ENCODE data around the gene CSRNP3. TPM values are rescaled to one million over a fixed set of nuclear protein-coding genes. Genes with fewer than 3 reads are reported as not detected.

The CSRNP3 gene
- total RNA-seq, 4 donors from 2014 or later, result 0.51 to 2.4 (median 1.1) TPM

DNA sequence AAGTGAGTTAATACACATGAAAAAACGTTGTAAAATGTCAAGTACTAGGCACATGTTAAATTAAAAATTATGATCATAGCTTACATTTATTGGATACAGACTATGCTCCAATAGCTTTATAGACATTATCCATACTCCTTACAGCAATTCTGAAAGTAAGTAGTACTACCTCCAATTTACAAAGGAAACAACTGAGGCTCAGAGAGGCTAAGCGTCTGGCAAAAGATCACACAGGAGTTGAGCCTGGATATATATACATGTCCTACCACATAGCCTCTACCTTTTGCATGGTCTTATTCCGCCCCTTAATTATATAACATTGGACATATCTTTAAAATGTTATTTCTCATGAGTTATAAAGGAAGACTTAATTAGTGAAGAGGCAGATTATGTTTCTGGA is 127.3 kb downstream of the CSRNP3 start:
- TF ChIP-seq, protein P1, sequence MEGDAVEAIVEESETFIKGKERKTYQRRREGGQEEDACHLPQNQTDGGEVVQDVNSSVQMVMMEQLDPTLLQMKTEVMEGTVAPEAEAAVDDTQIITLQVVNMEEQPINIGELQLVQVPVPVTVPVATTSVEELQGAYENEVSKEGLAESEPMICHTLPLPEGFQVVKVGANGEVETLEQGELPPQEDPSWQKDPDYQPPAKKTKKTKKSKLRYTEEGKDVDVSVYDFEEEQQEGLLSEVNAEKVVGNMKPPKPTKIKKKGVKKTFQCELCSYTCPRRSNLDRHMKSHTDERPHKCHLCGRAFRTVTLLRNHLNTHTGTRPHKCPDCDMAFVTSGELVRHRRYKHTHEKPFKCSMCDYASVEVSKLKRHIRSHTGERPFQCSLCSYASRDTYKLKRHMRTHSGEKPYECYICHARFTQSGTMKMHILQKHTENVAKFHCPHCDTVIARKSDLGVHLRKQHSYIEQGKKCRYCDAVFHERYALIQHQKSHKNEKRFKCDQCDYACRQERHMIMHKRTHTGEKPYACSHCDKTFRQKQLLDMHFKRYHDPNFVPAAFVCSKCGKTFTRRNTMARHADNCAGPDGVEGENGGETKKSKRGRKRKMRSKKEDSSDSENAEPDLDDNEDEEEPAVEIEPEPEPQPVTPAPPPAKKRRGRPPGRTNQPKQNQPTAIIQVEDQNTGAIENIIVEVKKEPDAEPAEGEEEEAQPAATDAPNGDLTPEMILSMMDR (IDR thresholded peaks at IDR 0.05; ENCODE audit: low read depth), result no peak

- TF ChIP-seq, protein P1 (IDR thresholded peaks at IDR 0.05; ENCODE audit: low read depth), result no peak
Observed at GRCh38 chr2:165601065-165601830, 131.8 kb downstream of the CSRNP3 start.

DNA sequence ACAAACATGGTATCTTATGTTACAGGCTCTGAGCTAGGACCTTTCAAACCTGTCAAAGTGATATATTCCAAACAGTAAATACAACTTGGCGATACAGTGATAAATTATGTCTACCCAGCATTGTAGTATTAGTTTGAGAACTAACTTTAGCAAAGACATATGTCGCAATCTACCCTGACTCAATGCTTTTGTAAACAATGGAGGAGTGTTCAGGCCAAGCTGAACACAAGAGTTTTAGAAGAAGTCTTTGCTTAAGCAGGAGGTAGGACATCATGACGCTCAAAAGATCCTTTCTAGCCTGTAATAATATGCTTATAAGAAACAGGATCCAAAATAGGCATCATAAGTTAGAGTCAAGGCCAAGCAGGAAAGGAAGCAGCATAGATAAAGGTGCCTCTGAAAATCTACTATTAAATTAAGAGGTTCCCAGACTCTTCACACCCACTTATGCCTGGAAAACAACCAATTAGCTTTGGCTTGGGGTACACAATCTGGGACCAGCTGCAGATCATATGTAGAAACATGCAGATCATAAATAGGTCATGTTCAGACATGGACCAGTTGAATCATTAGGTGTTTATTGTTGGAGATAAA is 132.5 kb downstream of the CSRNP3 start:
- TF ChIP-seq, protein P1 (IDR thresholded peaks at IDR 0.05; ENCODE audit: low read depth), result no peak

GRCh38 chr2:165609672-165610071 is 140.2 kb downstream of the CSRNP3 start:
- TF ChIP-seq, protein P1 (IDR thresholded peaks at IDR 0.05; ENCODE audit: low read depth), result no peak

DNA sequence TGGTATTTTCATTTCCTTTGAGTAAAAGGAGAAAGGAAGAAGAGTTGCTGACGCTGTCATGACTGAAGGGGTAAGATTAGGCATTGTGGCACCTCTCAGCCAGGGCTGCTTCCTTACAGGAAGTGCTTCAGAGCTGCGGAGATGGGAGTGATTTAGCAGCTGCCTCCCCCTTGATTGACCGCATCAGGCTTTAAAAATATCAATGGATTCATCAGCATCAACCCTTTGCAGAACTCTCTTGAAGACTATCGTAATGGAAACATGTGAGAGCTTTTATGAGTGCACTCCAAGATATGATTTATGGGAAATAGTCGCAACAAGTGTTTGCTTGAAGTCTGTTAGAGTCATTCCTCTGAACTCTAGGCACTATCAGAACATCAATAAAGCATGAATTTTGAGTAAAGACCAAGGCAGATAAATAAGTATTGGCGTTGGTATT is 141.1 kb downstream of the CSRNP3 start:
- TF ChIP-seq, protein P1 (IDR thresholded peaks at IDR 0.05; ENCODE audit: low read depth), result no peak

DNA sequence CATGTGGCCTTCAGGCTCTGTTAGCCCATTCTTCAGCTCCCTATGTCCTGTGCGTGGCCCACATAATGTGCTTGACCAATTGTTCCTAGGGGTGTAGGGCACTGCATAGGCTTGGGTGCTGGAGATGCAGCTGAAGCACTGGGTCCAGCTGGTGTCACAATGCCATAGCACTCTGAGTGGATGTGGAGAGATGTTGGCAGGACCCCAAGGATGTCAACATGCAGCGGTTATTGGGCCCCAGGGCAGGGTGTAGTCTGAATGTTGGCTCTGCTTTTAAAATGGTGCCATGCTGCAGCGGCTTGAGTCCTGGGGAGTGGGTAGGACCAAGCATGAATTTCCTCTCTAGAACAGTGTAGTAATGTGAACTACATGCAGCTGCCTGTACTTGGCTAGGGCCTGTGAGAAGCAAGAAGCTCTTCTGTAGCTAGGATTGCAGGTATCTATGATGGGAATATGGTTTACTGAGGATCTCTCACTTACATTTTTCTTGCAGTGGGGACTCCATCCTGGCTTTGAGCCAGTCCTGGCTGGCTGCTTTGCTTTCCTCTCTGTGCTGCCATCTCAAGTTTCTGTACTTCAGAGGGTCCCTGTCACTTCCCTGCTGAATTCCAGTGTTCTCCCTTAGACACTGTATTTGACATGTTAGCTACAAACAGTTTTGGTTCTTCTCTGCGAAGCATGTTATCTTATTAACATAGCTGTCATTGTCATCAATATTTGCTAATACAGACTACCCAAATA is 148.4 kb downstream of the CSRNP3 start:
- TF ChIP-seq, protein P1 (IDR thresholded peaks at IDR 0.05; ENCODE audit: low read depth), result no peak

DNA sequence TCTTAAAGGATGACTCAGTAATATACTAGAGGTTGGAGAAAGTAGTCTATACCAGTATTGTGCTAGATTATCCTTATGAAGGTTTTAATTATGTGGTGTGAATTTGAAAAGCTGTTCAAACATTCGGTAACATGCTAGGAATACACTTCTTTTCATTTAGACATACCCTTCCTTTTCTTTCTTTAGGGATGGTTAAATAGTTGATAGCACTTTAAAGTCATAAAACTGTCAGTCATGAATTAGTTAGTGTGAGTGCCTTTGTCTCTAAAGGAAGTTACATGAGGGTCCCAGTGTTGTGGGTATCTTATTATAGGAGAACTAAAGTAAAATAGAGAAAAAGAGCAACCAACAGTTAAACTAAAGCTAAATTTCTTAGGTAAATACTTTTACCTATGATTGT is 149.3 kb downstream of the CSRNP3 start:
- TF ChIP-seq, protein P1 (IDR thresholded peaks at IDR 0.05; ENCODE audit: low read depth), result no peak
